ENCODE data around the gene SPINK14.

SPINK14 gene

DNA sequence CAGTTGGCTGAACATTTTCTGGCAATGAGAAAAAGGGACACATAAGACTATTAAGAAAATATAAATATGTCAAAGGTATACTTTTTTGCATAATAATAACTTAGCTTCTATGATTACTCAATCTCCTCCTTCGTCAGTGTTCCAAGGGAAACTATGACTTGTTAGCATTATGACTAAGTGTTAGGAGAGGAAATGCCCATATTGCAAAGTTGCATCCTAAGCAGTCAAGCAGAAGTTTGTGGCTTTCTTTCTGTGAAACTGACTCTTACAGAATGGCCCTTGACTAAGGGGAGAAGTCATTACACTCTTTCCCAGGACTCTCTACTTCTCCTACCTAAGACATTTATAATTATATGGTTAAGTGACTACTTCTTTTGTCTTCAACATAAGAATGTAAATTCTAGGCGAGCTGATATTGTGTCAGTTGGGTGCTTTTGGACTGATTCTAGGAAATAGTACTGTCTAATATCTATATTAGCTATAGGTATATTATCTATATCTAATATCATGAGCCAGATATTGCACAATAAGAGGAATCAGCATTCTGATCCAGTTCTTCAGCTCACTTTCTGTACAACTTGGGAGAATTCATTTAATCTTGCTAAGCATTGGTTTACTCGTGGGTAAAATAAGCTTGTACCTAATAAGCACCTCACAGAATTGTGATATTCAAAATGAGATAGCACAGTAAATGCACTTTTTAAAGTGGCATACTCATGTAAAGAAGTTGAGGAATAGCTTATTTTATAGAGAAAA, 18.1 kb downstream of the SPINK14 start:
- H3K4me3 ChIP-seq (ENCODE audit: control insufficient read depth, low read depth, low read length), result no peak overlapping the region
- no peak for TF ChIP-seq CTCF (IDR thresholded peaks at IDR 0.05; ENCODE audit: control insufficient read depth, insufficient read depth, low read depth, low read length, missing control alignments)
- peak; percentile 81 for DNase-seq (ENCODE audit: low read depth)

DNA sequence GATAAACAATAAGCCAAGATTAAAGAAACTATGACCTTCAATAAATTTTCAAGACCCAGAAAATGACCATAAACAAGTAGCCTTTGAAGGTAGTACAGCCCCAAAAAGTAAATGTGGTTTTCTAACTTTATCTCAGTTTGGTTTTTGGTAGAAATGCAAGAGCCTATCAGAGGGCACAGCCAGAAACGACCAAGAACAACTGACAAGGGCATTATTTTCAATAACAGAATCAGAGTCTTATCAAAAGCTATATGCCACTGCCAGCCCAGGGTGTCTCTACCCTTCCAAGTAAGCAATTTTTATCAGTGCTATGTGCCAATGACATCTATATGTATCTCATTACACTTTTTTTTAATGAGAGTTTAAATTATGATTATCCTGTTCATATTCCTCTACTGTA, 22.7 kb downstream of the SPINK14 start:
- DNase-seq (ENCODE audit: low read depth), result no peak
- TF ChIP-seq CTCF (IDR thresholded peaks at IDR 0.05; ENCODE audit: control insufficient read depth, insufficient read depth, low read depth, low read length, missing control alignments), result no peak
- H3K4me3 ChIP-seq (ENCODE audit: control insufficient read depth, low read depth, low read length), result no peak overlapping the region

DNA sequence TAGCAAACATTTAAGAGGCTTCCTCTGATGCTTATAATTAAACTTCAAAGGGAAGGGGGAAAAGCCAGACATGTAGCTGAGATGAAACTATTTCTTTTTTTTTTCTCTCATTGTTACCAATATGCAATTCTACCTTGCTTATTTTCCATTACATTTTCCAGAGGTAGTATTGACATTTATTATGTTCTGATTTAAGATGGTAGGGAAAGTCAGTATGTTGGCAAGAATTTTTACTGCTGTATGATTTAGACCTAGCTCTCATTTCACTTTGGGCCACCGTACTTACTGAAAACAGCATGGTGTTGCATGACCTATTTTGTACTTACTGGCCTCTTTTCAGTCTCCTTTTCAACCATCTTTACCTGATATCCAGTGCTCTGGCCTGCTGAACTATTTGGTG, 24.9 kb downstream of the SPINK14 start:
- no peak overlapping the region for H3K4me3 ChIP-seq (ENCODE audit: control insufficient read depth, low read depth, low read length)
- TF ChIP-seq CTCF (IDR thresholded peaks at IDR 0.05; ENCODE audit: control insufficient read depth, insufficient read depth, low read depth, low read length, missing control alignments), result no peak
- DNase-seq (ENCODE audit: low read depth), result no peak

DNA sequence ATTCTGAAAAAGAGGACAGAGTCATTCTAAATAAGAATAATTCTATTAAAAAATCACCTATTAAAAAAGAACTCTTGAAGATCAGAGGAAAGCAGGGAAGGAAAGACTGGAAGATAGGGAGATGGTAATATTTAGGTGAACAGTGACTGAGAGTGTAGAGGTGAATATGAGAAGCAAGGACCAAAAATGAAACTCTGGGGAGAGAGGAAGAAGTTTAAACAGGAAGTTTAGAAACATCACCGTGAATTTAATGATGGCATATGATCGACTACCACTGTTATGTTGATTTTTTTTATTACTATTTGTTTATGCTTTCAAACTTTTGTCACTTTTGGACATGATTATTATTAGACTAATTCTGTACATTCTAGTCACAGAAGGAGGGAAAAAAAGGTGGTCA, 32.8 kb downstream of the SPINK14 start:
- TF ChIP-seq CTCF (IDR thresholded peaks at IDR 0.05; ENCODE audit: control insufficient read depth, insufficient read depth, low read depth, low read length, missing control alignments), result no peak
- DNase-seq (ENCODE audit: low read depth), result no peak
- H3K4me3 ChIP-seq (ENCODE audit: control insufficient read depth, low read depth, low read length), result no peak overlapping the region

DNA sequence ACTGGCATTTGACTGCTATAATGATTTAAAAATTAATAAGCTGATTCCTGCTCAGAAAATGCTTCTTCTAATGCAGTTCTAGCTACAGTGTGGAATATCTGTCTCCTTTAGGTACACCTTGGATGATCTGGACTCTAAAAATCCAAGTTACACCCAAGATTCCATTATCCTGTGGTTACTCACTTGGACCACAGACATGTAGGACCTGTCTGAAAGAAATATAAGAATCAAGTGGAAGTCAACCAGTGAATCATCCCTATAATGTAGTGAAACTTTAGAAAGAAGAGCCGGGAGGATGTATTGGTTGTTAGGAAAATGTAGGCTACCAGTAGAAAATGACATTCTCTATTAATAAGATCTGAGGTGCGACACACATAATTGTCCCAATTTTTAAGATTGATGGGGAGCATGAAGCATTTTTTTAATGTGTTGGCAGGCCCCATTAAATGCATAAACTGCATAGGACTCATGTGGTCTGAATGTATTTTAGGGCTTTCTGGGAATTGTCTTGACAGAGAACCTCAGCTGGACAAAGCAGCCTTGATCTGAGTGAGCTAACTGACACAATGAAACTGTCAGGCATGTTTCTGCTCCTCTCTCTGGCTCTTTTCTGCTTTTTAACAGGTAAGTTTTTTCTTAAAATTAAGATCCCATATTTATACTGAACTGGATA, 34.3 kb downstream of the SPINK14 start, which contains the start of gene SPINK6:
Gene SPINK6 (plus strand): TSS at position 512 of the 673 bp plus-strand sequence. CDS start 55 bp downstream, at position 567.
- no peak for DNase-seq (ENCODE audit: low read depth)
- H3K4me3 ChIP-seq (ENCODE audit: control insufficient read depth, low read depth, low read length), result no peak within 1 kb of the TSS
- no peak for TF ChIP-seq CTCF (IDR thresholded peaks at IDR 0.05; ENCODE audit: control insufficient read depth, insufficient read depth, low read depth, low read length, missing control alignments)

GRCh38 chr5:148205044-148205806, 36.9 kb downstream of the SPINK14 start:
- TF ChIP-seq CTCF (IDR thresholded peaks at IDR 0.05; ENCODE audit: control insufficient read depth, insufficient read depth, low read depth, low read length, missing control alignments), result no peak
- DNase-seq (ENCODE audit: low read depth), result peak; percentile 47
- H3K4me3 ChIP-seq (ENCODE audit: control insufficient read depth, low read depth, low read length), result no peak overlapping the region
